Measurements from ENCODE around the gene SLC29A1.
A peak's percentile ranks its signal among the peaks of the same experiment; 100 is the strongest.
"Not testable (repeated sequence)": the region's sequence is repeated elsewhere in the genome, so short reads cannot be mapped to it uniquely, and the experiment has no call there.

Gene SLC29A1

DNA sequence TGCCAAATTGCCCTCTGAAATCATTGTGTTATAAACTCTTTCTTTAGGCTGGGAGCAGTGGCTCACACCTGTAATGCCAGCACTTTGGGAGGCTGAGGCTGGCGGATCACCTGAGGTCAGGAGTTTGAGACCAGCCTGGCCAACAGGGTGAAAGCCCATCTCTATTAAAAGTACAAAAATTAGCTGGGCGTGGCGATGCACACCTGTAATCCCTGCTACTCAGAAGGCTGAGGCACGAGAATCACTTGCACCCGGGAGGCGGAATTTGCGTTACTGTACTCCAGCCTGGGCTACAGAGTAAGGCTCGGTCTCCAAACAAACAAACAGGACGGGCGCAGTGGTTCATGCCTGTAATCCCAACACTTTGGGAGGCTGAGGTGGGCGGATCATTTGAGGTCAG, 27.0 kb upstream of the SLC29A1 start:
- DNase-seq: not testable (repeated sequence)

DNA sequence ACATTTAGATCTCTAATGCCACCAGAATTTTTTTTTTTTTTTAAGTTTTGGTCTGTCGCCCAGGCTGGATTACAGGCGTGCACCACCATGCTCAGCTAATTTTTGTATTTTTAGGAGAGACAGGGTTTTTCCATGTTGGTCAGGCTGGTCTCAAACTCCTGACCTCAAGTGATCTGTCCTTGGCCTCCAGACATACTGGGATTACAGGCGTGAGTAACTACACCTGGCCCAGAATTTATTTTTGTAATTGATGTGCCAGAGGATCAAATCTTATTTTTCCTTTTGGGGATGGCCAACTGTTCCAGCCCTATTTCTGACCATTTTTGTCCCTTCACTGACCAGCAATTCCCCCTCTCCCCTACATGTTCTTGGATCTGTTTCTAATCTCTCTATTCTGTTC, 24.7 kb upstream of the SLC29A1 start:
- DNase-seq: no peak

DNA sequence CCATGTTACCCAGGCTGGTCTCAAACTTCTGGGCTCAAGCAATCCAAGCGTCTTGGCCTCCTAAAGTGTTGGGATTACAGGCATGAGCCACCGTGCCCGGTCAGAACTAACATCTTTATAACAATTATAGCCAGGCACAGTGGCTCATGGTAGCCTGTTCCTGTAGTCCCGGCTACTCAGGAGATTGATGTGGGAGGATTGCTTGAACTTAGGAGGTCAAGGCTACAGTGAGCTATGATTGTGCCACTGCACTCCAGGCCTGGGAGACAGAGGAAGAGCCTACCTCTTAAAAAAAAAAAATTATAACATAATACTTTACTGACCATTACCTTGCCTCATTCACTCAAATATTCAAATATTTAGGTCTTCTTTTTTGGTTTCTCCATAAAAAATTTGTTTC, 23.5 kb upstream of the SLC29A1 start:
- DNase-seq: no peak

DNA sequence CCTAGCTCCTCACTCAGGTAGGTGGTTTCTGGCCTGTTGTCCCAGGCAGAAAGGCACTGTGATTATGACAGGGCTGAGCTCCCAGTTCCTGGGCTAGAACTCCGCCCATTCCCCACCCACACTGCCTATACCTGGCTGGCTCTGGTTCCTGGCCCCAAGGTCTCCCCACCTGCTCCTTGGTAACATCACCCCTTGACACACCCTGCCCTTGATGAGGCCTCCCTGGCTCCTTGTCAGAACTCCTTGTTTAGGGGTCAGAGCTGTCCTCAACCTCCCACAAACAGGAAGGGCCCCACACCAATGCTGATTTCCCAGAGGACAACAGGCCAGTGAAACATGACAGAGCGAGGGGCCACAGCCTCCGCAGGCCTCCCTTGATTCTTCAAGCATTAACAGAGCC, 22.2 kb upstream of the SLC29A1 start:
- DNase-seq: no peak

DNA sequence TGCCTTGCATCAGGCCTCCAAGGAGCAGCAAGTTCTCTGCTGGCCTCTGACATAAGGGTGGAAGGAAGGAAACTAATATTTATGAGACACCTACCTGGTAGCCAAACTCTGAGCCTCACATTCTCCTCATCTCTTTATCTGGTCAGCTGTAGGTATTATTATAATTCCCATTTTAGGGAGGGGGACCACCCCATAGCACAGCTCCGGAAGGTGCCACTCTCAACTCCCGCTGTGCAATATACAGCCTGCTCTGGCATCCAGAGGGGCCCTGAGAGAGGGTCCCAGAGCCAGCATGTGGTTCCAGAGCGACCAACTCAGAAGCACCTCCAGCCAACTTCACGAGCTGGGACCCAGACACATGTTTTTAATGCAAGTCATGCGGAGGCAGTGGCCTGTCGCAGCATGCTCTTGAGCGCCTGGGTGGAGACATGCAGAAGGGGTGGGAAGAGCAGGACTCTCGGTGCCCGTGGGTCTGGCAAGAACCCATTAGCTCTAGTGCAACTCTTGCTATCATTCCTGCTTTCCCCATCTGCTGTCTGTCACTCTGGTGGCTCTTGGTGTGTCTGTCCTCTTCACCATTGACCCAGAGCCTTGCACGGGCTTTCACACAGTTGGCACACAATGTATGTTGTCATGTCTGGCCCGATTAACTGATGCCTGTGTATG, 21.6 kb upstream of the SLC29A1 start:
- no peak for DNase-seq

DNA sequence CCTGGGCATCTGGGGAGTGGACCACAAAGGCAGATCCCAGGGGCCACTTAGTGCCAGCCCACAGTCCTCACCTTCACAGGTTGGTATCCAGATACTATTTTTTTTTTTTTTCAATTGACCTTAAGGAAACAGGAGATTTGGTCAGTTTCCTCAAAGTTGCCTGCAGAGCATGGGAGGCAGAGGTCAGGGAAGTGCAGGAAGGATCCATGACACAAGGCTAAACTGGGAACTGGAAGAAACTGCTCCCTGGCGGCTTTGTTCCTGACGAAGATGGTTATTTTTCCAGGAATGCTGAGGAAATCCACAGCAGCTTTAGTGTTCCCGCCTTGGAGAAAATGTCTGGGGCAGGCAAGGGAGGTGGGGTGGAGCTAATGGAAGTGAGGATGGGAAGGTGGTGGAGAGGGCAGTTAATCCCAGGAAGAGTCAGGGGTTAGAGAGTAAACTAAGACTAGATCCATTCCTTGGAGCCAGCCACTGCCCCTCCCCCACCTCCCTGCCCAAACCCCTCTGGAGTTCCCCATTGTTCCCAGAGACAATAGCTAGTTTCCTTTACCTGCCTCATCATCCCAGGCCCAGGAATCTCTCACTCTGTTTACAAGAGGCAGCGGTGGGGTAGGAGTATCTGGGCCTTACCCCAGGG, 20.9 kb upstream of the SLC29A1 start:
- no peak for DNase-seq

DNA sequence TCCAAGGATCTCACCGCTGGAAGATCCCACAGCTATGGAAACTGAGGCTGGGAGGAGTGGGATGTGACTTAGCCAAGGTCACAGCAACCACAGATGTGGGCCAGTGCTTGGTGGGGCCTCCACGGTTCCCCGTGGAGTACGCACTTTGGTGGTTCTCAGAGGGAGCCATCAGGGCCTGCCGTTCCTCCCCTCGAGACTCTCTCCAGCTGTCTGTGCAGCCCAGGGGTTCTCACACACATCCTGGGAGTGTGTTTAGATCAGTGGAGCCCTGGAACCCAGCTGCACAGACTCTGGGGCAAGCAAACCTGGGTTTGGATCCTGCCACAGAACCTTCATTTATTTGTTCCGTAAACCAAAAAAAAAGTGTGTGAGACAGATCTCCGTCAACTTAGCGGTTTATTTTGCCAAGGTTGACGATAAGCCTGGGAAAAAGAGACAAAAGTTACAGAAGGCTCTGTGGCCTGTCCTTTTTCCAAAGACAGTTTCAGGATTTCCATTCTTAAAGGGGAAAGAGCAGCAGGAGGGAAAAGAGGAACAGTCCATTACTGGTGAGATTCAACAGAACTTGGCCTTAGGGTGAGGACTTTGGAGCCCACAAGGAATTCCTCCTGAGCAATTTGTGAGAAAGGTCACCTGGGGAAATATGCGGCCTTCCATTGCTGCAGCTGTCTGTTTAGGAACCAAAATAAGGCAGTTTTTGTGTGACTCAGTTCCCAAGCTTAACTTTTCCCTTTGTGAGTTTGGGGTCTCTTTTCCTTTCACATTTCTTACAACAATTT, 20.2 kb upstream of the SLC29A1 start:
- DNase-seq: no peak

DNA sequence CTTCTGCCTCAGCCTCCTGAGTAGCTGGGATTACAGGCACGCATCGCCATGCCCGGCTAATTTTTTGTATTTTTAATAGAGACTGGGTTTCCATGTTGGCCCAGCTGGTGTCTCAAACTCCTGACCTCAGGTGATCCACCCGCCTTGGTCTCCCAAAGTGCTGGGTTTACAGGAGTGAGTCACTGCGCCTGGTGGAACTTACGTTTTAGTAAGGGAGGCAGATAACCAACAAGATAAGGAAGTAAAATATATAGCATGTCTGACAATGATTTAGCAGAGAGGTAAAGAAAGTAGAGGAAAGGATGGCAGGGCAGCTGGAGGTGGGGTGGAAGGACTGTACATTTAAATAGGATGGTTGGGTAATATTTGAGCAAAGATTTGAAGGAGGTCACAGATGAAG, 19.4 kb upstream of the SLC29A1 start:
- no peak for DNase-seq

DNA sequence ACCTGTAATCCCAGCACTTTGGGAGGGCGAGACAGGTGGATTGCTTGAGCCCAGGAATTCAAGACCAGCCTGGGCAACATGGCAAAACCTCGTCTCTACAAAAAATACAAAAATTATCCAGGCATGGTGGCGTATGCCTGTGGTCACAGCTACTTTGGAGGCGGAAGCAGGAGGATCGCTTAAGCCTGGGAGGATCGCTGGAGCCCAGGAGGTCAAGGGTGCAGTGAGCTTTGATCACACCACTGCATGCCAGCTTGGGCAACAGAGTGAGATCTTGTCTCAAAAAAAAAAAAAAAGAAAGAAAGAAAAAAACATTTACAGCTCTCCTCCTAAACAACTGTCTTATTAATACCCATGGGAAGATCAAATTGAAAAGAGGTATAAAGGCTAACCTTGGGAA, 15.4 kb upstream of the SLC29A1 start:
- no peak for DNase-seq

DNA sequence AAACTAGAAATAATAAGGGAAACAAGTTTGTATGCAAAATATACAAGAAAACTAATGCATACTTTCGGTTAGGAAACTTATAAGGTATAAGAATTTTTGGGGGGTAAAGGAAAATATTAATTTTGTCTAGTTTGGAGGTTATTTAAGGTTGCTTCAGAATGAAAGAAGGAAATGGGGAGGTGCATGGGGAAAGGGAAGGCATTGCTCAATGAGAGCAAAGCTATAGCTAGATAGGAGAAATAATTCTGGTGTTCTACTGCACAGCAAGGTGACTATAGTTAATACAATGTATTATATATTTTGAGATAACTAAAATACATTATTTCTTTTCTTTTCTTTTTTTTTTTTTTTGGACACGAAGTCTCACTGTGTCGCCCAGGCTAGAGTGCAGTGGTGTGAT, 12.1 kb upstream of the SLC29A1 start:
- DNase-seq: no peak

DNA sequence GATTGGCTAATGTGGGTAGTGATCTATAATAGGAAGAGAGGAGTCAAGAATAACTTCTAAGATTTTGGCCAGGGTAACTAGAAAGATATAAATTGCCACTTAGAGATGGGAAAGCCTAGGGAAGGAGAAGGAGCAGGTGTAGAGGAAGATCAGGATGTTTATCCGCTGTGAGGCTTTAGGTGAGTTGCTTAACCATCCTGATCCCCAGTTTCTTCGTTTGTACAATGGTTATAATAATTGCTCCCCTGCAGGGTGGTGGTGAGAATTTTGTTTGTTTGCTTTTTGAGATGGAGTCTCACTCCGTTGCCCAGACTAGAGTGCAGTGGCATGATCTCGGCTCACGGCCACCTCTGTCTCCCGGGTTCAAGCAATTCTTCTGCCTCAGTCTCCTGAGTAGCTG, 9.1 kb upstream of the SLC29A1 start:
- DNase-seq: no peak

DNA sequence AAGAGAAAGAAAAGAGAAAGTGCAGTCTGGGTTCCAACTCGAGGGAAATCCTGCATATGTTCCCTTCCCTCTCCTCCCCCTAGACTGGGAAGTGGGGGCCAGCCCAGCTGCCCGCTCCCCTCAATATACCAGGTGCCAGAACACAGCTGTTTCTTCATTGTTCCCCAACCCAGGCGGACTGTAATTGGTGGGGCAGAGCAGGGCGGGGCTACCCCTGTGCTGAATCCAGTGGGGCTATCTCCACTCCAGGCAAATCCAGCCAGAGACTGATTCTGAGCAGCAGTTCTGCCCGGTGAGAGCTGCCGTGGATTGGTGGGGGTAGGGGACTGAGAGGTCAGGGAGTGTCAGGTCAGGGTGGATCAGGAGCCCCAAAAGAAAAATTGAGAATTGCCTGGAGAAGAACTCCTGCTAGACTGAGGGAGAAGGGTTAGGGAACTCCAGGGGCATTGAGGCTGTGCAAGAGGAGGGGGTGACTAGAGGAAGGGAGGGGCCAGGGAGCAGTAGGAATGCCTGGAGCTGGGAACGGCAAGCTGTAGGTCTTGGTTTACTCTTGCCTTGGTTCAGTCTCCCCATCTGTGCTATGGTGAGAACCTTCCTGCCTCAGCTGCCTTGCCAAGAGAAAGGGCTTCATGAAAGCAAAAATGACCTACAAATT, 6.6 kb upstream of the SLC29A1 start, which contains the start of gene MYMX:
TSS of gene MYMX (plus strand) at position 250 of the 655 bp plus-strand sequence. CDS start 546 bp downstream, outside the sequence.
- DNase-seq: no peak

DNA sequence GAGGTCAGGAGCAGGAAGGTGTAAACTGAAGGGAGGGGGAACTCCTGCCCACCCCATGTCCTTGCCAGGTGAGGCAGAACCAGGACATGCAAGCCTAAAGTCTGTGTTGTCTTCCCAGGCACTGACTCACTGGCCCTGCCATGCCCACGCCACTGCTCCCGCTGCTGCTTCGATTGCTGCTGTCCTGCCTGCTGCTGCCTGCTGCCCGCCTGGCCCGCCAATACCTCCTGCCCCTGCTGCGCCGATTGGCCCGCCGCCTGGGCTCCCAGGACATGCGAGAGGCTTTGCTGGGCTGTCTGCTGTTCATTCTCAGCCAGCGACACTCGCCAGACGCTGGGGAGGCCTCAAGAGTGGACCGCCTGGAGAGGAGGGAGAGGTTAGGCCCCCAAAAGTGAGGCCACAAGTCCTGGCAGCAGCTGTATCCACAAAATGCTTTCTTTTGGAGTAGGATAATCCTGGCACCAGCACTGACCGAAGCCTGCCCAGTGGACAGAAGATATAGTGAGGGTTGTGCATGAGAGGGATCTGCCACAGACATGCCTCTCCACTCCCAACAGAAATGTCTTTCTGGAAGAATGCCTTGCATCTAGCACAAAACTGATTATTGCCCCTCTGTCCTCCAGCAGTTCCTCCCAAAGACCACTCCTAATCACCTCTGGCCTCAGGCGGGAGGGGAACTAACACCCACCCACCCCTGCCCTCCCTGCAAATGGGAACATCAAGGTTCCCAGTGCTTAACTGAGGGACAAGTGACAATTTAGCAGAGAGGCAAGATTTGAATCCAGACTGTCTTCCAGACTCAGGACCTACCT, 5.9 kb upstream of the SLC29A1 start:
- DNase-seq: peak; percentile 26

DNA sequence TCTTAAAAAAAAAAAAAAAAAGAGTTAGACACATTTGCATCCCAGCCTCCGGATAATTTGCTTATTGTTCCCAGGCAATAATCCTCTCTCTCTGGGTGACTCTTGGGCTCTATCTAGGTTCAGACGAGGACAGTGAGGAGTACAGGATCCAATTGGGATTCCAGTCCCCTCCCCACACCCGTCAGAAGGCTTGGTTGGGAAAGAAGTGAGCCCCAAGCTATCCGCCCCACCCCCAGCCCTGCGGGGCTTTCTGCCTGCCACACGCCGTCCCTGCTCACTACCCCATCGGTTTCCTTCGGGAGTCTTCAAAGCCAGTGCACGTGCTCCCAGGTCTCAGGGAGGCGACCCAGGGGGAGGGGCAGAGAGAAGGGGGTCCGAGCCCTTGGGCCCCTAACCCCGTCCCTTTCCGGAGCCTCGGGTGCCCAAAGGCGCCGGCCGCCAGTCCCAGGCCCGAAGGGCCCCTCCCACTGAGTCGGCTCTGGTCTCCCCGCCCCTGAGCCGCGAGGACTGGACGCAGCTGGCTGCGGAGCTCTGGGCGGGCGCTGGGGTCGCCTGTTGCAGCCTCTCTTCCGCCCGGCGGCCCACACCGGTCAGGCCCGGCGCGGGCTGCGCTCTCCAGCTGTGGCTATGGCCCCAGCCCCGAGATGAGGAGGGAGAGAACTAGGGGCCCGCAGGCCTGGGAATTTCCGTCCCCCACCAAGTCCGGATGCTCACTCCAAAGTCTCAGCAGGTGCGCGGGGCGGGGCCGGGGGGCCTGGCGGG, 4.2 kb upstream of the SLC29A1 start:
- peak; percentile 54 for DNase-seq

DNA sequence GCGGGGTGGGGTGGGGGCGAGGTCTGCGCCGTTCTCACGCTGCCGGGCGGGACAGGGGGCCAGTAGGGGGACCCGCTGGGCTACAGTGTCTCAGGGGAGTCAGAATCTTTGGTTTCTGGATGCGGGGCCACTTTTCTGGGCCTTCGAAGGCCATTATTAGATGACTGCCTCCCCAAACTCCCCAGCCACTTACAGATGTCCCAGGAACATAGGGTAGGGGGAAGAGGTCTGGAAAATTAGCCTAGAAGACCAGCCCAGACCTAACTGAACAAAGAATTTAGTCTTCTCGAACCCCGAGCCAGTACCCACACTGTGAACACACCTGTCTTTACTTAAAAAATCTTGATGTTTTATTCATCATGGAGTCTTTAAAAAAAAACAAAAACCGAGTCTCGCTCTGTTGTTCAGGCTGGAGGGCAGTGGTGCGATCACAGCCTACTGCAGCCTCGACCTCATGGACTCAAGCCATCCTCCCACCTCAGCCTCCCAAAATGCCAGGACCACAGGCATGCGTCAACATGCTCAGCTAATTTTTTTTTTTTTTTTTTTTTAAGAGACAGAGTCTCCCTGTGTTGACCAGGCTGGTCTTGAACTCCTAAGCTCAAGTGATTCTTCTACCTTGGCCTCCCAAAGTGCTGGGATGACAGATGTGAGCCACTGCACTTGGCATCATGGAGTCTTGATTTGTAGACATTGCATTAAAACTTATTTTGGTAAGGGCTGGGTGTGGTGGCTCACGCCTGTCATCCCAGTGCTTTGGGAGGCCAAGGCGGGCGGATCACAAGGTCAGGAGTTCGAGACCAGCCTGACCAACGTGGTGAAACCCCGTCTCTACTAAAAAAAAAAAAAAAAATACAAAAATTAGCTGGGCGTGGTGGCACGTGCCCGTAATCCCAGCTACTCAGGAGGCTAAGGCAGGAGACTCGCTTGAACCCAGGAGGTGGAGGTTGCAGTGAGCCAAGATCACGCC, 3.3 kb upstream of the SLC29A1 start:
- DNase-seq: no peak

DNA sequence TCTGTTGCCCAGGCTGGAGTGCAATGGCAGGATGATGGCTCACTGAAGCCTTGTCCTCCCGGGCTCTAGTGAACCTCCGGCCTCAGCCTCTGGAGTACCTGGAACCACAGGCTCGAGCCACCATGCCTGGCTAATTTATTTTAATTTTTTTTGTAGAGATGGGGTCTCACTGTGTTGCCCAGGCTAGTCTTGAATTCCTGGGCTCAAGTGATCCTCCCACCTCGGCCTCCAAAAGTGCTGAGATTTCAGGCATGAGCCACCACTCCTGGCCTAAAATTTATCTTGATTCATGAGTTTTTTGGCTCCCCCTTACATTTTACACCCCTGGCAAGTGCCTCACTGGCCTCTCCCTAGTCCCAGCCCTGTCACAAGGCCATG, 2.5 kb upstream of the SLC29A1 start:
- no peak for DNase-seq

DNA sequence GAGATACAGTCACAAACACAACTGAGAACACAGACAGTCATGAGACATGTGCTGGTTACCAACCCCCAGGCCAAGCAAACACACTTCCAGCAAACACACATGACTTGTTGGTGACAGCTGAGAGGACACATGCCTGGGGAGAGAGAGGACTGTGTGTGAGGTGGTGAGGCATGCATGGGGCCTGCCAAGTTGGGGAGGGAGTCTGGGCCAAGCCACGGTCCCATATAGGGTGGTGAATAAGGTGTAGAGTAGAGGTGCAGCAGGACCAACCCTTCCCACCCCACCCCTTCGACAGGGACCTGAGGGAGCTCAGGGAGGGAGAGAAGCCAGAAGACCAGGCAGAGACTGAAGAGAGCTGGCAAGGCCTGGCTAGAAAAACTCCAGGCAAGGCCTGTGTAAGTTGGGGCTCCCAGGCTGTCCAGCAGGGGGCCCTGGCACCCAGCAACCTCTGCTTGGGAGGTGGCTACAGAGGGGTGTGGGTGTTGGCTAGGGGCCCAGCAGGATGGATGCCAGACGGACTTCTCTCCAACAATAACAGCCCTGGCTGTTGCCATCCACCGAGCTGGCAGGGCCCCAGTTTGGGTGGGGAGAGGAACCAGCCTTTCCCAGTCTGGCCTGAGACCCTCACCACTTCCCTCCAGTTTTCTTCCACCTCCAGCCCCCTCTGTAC, 2.0 kb upstream of the SLC29A1 start:
- DNase-seq: peak; percentile 90

DNA sequence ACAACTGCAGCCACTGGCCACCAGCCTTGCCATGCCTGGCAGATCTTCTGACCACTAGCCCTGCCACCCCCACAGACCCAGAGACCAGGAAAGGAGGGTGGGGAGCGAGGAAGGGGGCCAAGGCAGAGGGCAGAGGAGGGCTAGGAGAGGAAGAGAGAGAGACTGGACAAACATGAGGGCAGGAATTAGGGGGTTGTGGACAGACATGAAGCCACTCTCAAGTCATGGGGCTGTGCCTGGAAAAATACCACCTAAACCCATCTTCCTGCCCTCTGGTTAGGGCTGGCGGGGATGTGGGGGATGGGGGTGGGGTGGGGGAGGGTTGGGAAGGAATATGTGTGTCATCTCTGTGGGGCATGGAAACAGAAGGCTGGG, 1.4 kb upstream of the SLC29A1 start:
- DNase-seq: no peak

DNA sequence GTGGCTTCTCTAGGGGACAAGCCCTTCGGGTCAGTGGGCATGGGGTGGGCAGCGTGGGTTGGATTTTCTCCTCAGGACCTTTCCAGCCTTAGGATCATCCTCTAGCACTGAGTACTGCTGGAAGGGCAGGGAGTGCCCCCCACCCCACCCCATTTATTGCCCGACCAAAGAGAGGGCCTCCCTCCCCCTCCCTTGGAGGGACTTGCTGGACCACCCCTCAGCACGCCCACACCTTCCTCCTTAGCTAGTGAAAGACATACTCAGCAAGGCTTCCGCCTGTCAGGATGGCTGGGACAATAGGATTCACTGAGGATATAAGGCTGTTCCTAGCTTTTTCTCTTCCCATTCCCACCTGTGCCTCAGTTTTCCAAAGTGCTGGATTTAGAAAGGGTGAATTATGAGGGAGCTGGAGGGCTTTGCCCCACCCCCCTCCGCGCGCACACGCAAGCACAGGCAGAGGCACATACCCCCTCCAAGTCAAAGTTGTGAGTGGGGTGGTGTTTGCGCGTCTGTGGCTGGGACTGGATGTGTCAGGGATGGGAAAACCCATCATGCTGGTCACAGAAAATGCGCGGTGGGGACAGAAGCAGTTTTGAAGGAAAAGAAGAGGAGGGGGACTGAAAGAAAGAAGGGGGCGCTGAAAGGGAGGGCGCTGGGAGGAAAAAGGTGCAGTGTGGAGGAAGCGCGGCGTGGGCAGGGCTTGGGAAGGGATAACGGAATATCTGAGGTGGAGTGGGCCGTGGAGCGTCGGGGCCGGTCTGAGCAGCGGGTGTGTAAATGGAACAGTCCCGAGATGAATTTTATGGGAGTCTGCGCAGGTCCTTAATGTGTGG, 693 bp upstream of the SLC29A1 start:
- DNase-seq: no peak
